CD4-positive, alpha-beta T cell treated with Interleukin-15 for 4 hours (primary cell): Measurements from ENCODE around the gene LMLN.
"Not testable (repeated sequence)": the region's sequence is repeated elsewhere in the genome, so short reads cannot be mapped to it uniquely, and the experiment has no call there.

Experiments
- DNase-seq: peaks from one replicate; pipeline ENCODE4 v3.0.0-alpha.2; 2020; ENCODE audit warnings: low spot score

The LMLN gene

GRCh38 chr3:198079771-198080520, 119.9 kb downstream of the LMLN start:
- peak; percentile 21 for DNase-seq

DNA sequence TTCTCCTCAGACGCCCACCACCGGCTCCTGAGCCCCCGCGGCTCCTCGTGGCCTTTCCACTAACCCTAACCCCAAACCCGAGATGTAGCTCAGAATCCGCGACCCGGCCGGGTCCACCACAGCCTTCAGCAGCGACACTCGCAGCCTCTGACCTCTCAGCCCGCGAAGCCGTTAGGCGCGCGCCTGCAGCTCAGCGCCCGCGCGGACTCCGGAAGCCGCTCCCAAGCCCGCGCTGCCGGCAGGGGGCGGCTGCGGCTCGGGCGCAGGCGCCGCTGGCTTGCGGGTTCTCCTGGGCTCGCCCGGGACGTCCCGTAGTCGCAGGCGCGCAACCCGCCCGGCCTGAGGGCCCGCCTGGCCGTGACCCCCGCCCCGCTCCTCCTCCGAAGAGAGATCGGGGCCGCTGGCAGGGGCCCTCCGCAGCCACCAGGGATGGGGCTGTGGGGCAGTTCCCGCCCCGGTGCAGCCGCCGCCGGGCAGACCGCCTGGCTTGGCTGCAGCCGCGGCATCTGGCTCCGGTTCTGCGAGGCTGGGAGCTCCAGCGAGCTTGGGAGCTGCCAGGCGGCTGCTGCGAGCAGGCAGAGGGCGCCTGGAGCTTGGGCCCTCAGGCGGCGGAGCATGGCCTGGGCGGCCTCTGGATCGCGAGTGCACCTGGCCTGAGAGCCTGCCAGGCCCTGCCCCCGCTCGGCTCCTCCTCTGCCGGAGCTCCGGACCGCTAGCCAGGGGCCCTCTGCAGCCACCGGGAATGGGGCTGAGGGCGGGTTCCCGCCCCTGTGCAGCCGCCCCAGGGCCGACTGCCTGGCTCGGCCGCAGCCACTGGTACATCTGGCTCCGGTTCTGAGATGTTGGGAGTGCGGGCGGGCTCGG, 120.7 kb downstream of the LMLN start:
- DNase-seq: peak; percentile 69

DNA sequence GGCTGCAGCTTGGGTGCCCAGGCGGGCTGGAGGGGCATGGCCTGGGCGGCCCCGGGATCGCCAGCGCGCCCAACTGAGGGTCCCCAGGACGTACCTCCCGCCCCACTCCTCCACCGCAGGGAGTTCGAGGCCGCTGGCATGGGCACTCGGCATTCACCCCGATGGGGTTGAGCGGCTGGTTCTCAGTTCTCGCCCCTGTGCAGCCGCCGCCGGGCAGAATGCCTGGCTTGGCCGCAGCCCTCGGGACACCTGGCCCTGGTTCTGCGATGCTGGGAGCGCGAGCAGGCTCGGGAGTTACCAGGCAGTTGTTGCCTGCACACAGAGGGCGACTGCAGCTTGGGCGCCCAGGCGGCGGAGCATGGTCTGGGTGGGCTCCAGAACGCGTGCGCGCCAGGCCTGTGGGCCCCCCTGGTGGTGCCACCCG, 121.4 kb downstream of the LMLN start:
- DNase-seq: no peak

DNA sequence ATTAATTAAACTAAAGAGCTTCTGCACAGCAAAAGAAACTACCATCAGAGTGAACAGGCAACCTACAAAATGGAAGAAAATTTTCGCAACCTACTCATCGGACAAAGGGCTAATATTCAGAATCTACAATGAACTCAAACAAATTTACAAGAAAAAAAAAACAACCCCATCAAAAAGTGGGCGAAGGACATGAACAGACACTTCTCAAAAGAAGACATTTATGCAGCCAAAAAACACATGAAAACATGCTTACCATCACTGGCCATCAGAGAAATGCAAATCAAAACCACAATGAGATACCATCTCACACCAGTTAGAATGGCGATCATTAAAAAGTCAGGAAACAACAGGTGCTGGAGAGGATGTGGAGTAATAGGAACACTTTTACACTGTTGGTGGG, 122.2 kb downstream of the LMLN start:
- not testable (repeated sequence) for DNase-seq

DNA sequence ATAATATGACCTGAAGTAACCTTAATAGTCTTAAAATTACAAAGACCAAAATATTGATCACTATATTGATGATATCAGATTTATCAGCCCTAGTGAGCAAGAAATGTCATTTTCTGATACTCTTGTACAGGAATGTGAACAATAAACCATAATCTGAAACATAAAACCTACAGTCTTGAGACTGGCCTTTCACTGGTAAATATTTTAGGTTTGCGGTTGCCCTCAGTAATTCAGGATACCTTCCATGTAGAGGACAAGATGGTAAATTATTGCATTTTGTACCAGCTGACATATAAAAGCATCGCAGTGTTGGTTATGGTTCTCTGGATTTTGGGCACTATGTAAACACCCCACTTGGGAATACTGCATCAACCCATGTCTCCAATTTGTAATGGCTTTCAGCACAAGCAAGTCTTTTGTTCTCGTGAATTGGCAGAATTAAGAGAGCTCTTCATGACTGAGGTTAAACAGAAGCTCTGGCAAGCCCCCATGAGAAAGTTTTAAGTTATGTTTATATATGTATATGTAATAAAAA, 128.5 kb downstream of the LMLN start:
- DNase-seq: no peak

GRCh38 chr3:198090795-198091332, 130.8 kb downstream of the LMLN start:
- DNase-seq: no peak

- no peak for DNase-seq
These were observed 132.3 kb downstream of the LMLN start for GRCh38 chr3:198092276-198092675.

- no peak for DNase-seq
These were observed 133.2 kb downstream of the LMLN start for GRCh38 chr3:198093112-198093679.
